Lower leg skin (tissue), 3 donors: ENCODE results near the gene CAPN10.

Source experiments
- CTCF ChIP-seq, 3 donors: fragments of 450-650 bp; IDR thresholded peaks; one replicate each; pipeline ENCODE4 v1.5.1; 2016; ENCODE audit warnings: antibody characterized with exemption in 3 of 3, mild to moderate bottlenecking in 3 of 3, moderate library complexity in 2 of 3
- POLR2A ChIP-seq, 2 donors: fragments of 450-650 bp; IDR thresholded peaks; one replicate each; pipeline ENCODE4 v1.6.1; 2016 to 2017; ENCODE audit warnings: antibody characterized with exemption in 2 of 2, mild to moderate bottlenecking in 1 of 2, moderate library complexity in 1 of 2

DNA sequence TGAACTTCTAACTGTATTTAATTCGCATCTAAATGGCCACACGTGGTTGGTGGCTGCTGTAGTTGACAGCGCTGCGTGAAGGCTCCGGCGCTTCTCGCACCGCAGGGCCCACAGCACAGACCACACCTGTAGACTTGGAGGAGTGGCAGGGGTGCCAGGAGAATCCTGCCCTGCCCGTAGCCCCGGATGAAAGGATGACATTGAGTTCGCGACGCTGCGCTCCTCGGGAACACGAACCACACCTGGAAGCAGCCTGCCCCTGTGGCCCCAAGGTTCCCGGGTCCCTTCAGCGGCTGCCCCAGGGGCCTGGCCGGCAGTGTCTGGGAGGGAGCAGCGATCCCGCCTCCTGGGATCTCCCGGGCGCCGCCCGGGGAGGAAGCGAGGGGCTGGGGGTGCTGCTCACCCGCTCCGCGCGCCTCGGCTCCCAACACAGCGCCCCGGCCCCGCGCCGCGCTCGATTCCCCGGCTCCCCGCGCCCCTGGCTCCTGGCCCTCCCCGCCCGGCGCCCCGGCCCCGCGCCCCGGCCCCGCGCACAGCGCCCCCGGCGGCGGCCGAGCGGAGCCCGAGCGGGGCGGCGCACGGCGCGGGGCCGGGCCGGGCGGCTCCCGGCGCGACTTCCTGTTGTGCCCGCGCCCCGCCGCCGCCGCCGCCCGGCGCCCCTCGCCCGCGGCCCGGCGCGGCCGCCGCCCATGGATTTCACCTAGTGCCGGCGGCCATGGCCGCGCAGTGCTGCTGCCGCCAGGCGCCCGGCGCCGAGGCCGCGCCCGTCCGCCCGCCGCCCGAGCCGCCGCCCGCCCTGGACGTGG lies 18.5 kb upstream of the CAPN10 start, which contains the start of gene RNPEPL1:
- TF ChIP-seq CTCF (IDR thresholded peaks at IDR 0.05) = no peak
- no peak for TF ChIP-seq POLR2A (IDR thresholded peaks at IDR 0.05)
